Stimulated activated CD8-positive, alpha-beta memory T cell treated with anti-CD3 and anti-CD28 coated beads, Interleukin-15, amount 100 ng/mL, for 4 hours (primary cell): ENCODE results near the gene CPED1.
"Not testable (repeated sequence)": the region's sequence is repeated elsewhere in the genome, so short reads cannot be mapped to it uniquely, and the experiment has no call there.

Experiments used
- DNase-seq, 2 donors: peaks; one replicate each; pipeline ENCODE4 v3.0.0-alpha.2; 2020; ENCODE audit warnings: low read depth in 2 of 2

CPED1 gene

DNA sequence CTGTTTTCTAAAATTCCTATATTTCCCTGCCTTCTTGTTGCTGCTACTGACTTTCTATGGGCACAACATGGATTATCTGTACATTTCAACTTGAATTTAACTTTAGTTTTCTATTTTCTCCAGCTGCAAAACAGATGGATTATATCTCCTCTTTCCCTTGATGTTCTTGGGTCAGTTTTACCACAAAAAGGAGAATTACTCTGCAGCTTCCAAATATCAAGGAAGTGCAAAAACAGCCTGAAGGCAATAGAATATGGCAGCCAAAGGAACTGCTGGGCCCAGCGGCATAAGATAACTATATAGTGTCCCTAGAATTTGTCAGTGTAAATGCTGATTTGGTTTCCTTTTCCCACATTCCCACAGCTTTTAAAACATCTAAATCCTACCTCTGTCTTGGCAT, 29.1 kb downstream of the CPED1 start:
- no peak for DNase-seq

- no peak for DNase-seq
Observed at GRCh38 chr7:121019018-121019417, 30.5 kb downstream of the CPED1 start.

DNA sequence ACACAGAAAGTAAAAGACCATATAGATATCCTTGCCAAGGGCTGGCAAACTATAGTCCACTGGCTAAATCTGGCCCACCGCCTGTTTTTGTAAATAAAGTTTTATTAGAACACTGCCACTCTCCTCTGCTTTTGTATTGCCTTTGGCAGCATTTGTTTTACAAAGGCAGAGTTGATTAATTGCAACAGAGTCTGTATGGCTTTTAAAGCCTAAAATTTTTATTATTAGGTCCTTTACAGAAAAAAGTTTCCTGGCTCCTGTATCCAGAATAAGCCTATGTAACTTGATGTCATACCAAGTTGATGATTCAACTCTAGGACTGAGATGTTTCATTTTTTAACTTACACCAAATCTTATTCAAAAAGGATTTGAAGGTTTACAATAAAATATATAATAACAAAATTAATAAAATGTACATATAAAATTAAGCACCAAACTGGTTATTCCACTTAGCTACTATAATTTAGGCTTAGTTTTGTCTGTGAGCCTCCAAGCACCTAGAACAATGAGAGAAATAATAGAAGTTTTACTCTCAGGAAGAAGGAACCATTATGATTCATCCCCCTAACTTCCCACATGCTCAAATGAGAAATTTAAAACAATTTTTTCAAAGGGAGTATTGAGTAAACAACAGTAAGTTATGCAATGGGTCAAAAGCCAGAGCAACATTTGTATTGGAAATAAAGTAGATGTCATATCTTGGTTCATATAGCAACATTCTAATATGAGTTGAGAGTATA, 31.9 kb downstream of the CPED1 start:
- DNase-seq = no peak

GRCh38 chr7:121020989-121021969, 32.8 kb downstream of the CPED1 start:
- DNase-seq = no peak

- DNase-seq = no peak
Observed at GRCh38 chr7:121023194-121023593, 34.7 kb downstream of the CPED1 start.

DNA sequence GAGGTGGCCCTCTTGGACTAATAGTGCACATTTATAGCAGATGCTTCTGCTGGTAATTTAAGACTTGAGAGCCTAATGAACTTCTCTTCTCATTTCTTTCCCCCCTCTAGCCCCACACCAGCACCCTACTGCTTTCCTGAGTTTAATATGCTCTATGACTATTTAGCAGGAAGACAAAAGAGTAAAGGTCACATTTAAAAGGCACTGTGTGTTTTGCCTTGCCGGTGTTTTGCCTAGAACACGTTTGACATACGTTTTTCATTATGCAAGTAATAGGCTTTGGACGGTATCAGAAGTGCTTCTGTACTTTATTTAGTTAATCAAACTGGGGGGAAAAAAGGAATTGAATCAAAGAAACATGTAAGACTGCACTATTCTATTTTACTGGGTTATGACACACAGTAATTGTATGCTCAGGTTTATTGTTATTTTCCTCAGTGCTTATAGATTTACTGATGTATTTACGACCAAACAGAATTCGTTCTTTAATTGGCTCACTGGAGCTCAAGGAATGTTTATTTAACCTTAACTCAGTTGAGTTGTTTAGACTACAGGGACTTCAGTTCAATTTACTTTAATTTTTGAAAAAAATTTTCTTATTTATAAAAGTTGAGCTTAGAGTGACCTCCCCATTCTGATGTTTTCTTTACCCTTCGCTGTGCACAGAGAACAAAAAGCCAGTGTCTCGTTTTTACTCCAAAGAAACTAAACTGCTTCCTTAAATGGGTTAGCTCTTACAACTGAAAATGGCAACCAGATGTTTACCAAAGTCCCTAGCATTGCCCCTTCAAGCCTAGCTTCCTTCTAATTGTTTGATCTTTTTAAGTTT, 35.4 kb downstream of the CPED1 start:
- DNase-seq = no peak

- no peak for DNase-seq
Observed at GRCh38 chr7:121024611-121025010, 36.1 kb downstream of the CPED1 start.

- DNase-seq = no peak
Observed at GRCh38 chr7:121026159-121026558, 37.6 kb downstream of the CPED1 start.

DNA sequence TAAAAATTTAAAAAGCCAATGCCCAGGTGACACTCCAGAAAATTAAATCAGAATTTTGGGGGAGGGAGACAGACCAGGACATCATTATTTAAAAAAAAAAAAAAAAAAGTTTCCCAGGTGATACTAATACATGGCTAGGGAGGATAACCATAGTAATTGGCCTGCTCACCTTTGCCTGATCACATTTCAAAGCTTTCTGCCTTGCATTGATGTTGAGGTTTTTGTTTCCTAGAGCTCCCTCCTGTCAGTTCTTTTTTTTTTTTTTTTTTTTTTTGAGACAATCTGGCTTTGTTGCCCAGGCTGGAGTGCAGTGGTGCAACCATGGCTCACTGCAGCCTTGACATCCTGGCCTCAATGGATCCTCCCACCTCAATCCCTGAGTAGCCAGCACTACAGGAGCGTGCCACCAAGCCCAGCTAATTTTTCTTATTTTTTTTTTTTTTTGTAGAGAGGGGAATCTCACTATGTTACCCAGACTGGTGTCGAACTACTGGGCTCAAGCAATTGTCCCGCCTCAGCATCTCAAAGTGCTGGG, 38.1 kb downstream of the CPED1 start:
- DNase-seq = no peak

DNA sequence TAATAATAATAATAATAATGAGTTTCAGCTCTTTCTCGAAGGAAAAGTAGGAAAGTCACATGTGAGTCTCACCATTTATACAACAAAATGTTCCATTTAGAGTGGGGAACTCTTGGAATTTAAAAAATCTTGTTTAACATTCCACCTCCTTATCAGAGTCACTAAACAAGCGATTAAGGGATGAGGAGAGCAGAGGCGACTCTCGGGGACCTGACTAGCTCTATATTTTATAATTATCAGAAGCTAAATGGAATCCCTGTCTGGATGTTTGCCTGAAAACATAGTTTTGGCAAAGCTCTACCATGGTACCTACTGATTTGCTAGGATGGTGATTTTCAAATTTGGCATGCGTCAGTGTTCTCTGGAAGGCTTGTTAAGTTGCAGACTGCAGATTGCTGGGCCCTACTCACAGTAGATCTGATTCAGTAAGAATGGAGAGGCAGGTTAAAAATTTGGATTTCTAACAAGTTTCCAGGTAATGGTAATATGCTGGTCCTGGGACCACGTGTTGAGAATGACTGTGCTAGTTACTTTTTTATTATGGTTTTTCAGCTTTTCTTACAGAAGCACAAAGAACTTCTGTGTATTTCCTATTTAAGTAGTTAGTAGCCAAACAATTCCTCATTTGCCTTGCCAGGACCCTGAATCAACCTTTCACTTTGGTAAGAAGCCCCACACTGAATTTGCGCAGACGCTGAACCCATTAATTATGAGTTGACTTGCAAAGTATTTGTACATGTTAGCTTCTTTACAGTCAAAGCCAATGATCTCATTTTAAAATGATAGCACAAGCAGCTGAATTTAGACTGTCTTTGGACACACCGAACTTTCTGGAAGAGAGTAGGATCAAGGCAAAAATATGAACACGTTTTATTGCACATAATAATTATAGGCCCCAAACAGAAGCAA, 39.5 kb downstream of the CPED1 start:
- no peak for DNase-seq

- DNase-seq = no peak
Observed at GRCh38 chr7:121029302-121029701, 40.8 kb downstream of the CPED1 start.

DNA sequence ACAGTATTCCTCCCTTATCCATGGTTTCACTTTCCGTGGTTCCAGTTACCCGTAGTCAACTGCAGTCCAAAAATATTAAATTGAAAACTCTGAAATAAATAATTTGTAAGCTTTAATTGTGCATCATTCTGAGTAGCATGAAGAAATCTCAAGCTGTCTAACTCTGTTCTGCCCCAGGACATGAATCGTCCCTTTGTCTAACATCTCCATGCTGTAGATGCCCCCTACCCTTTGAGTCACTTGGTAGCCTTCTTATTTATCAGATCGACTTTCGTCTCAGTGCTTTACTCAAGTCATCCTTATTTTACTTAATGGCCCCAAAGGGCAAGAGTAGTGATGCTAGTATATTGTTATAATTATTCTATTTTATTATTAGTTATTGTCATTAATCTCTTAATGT, 41.8 kb downstream of the CPED1 start:
- no peak for DNase-seq

DNA sequence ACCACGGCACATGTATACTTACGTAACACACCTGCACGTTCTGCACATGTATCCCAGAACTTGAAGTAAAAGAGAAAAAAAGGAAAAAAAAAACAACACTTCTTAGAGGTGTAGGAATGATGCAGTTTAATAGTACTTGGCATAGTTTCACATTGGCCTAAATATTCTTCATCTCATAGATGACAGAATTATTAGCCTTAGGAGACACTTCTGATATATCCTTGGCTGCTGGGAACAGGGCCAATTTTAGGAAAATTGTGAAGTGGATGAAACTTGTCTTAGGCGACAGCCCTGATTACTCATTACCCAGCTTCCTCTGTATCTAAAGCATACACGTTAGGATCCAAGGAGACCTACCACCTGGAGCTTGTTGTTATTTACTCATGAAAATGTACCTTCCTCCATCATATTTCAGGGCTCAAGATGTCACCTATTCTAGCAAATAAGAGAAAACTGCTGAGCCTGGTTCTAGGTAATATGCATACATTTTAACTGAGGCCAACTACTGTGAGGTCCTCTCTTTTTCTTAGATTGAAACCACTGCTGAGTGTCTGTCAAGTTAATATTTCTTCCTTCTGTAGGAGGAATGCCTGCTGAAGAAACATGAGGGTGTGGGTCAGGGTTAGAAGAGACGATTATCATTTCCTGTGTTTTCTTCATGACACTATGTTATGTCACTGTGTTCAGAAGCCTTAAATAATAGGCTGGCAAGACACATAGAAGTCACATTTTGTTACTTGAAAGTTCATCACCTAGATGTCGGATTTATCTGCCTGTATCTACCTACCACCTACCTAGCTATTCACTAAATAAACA, 44.3 kb downstream of the CPED1 start:
- no peak for DNase-seq

DNA sequence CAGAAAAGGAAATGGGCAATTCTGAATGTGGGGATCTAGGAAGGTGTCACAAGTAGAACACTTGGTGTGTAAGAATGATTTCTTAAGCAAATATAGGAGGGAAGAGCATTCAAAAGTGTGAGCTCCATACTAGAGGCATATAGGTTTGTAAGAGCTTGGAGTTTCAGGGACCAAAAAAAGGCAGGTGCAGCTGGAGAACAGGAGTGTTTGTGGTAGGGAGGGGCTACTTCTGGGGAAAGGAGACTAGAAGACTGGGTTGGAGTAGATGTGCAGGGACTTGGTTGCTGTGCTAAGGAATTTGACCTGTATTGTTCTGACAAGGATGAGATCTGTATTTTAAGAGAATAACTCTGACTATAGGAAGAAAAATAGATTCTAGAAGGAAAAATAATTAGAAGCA, 46.4 kb downstream of the CPED1 start:
- DNase-seq = no peak

DNA sequence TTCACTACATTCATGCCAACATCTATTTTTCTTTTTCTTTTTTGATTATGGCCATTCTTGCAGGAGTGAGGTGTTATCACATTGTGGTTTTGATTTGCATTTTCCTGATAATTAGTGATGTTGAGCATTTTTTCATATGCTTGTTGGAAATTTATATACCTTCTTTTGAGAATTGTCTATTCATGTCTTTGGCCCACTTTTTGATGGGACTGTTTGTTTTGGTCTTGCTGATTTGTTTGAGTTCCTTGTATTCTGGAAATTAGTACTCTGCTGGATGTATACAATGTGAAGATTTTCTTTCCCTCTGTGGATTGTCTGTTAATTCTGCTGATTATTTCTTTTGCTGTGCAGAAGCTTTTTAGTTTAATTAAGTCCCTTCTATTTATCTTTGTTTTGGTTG, 48.3 kb downstream of the CPED1 start:
- not testable (repeated sequence) for DNase-seq

- not testable (repeated sequence) for DNase-seq
Observed at GRCh38 chr7:121037329-121037728, 48.8 kb downstream of the CPED1 start.

DNA sequence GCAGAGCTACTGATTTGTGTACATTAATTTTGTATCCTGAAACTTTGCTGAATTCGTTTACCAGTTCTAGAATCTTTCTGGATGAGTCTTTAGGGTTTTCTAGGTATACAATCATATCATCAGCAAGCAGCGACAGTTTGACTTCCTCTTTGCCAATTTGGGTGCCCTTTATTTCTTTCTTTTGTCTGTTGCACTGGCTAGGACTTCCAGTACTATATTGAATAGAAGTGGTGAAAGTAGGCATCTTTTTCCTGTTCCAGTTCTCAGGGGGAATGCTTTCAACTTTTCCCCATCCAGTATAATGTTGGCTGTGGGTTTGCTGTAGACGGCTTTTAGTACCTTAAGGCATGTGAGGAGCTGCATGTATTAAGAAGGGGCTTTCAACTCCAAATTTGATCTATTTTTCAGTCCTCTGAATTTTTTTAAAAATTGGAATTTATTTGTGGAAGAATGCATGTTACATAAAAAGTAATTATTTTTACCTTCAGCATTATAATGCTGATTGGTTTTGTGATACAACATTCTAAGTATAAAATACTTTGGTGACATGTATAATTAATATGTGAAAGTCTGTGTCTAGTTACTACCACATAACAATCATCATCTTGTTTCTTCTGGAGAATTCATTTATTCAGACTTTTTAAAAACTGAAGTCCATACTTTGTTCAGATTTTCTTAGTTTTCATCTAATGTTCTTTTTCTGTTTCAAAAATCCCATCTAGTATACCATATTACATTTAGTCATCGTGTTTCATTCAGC, 49.6 kb downstream of the CPED1 start:
- no peak for DNase-seq

DNA sequence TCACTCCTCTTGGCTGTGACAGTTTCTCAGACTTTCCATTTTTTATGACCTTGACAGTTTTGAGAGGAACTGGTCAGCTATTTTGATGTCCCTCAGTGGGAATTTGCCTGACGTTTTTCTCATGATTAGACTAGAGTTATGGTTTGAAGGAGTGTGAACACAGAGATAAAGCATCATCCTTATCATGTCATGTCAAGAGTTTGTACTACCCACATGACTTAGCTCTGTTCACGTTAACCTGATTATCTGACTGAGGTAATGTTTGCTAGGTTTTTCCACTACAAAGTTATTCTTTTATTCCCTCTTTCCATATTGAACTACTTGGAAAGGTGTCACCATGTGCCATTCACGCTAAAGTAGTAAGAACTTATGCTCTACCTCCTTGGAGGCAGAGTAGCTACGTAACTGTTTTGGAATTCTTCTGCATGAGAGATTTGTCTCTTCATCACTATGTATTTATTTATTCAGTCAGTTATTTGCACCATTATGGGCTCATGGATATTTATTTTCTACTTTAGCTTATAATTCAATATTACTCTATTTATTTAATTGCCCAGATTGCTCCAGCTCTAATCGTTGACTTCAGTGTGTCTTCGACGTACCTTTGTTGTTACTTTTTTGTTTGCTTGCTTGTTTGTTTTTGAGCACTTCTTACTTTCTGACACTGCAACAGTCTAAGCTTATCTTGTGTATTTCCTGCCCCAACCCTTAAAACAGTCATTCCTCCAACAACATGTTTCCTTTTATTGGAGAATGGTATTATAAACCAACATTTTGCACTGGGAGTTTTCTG, 50.4 kb downstream of the CPED1 start:
- DNase-seq = no peak
